ENCODE data around the gene GTF3C4.

GTF3C4 gene

GRCh38 chr9:132647806-132648205 lies 22.5 kb upstream of the GTF3C4 start:
- DNase-seq (ENCODE audit: low read depth): no peak

- no peak for DNase-seq (ENCODE audit: low read depth)
Observed at GRCh38 chr9:132648283-132648682, 22.0 kb upstream of the GTF3C4 start.

GRCh38 chr9:132648685-132649084 lies 21.6 kb upstream of the GTF3C4 start:
- DNase-seq (ENCODE audit: low read depth): no peak

- DNase-seq (ENCODE audit: low read depth): no peak
Observed at GRCh38 chr9:132651259-132651658, 19.0 kb upstream of the GTF3C4 start.

- DNase-seq (ENCODE audit: low read depth): no peak
Observed at GRCh38 chr9:132656299-132656698, 14.0 kb upstream of the GTF3C4 start.

GRCh38 chr9:132662152-132662945 lies 7.9 kb upstream of the GTF3C4 start:
- DNase-seq (ENCODE audit: low read depth): no peak

- no peak for DNase-seq (ENCODE audit: low read depth)
Observed at GRCh38 chr9:132663117-132663516, 7.1 kb upstream of the GTF3C4 start.

- DNase-seq (ENCODE audit: low read depth): no peak
Observed at GRCh38 chr9:132663851-132664250, 6.4 kb upstream of the GTF3C4 start.

- DNase-seq (ENCODE audit: low read depth): no peak
Observed at GRCh38 chr9:132669319-132669697, 956 bp upstream of the GTF3C4 start.

GRCh38 chr9:132669698-132670456 lies 387 bp upstream of the GTF3C4 start, which contains the start of gene DDX31:
Gene DDX31, minus strand, starts transcription at chr9:132669983. Its CDS starts 49 bp downstream, at chr9:132669934.
- DNase-seq (ENCODE audit: low read depth): peak; percentile 81

GRCh38 chr9:132671620-132672412 lies 1.6 kb downstream of the GTF3C4 start:
- DNase-seq (ENCODE audit: low read depth): no peak

- no peak for DNase-seq (ENCODE audit: low read depth)
Observed at GRCh38 chr9:132672413-132672690, 2.1 kb downstream of the GTF3C4 start.

GRCh38 chr9:132673355-132673754 lies 3.1 kb downstream of the GTF3C4 start:
- no peak for DNase-seq (ENCODE audit: low read depth)

GRCh38 chr9:132674485-132674884 lies 4.2 kb downstream of the GTF3C4 start:
- no peak for DNase-seq (ENCODE audit: low read depth)

GRCh38 chr9:132677976-132678375 lies 7.7 kb downstream of the GTF3C4 start:
- DNase-seq (ENCODE audit: low read depth): no peak

- no peak for DNase-seq (ENCODE audit: low read depth)
Observed at GRCh38 chr9:132679946-132680625, 9.8 kb downstream of the GTF3C4 start.

- DNase-seq (ENCODE audit: low read depth): no peak
Observed at GRCh38 chr9:132681561-132681960, 11.3 kb downstream of the GTF3C4 start.

GRCh38 chr9:132683873-132684272 lies 13.6 kb downstream of the GTF3C4 start:
- DNase-seq (ENCODE audit: low read depth): no peak

- no peak for DNase-seq (ENCODE audit: low read depth)
Observed at GRCh38 chr9:132690696-132691095, 20.4 kb downstream of the GTF3C4 start.

- peak; percentile 2 for DNase-seq (ENCODE audit: low read depth)
Observed at GRCh38 chr9:132694144-132694543, 23.9 kb downstream of the GTF3C4 start.

- DNase-seq (ENCODE audit: low read depth): no peak
Observed at GRCh38 chr9:132697230-132697629, 27.0 kb downstream of the GTF3C4 start.

- no peak for DNase-seq (ENCODE audit: low read depth)
Observed at GRCh38 chr9:132698989-132699388, 28.7 kb downstream of the GTF3C4 start.
